ENCODE results near the gene LGMN. TPM values are rescaled to one million over a fixed set of nuclear protein-coding genes. Genes with fewer than 3 reads are reported as not detected.
A peak's percentile ranks its signal among the peaks of the same experiment; 100 is the strongest.
"Not testable (repeated sequence)": the region's sequence is repeated elsewhere in the genome, so short reads cannot be mapped to it uniquely, and the experiment has no call there.

LGMN gene
- total RNA-seq, 1 experiment from 2014 or later, result not detected

DNA sequence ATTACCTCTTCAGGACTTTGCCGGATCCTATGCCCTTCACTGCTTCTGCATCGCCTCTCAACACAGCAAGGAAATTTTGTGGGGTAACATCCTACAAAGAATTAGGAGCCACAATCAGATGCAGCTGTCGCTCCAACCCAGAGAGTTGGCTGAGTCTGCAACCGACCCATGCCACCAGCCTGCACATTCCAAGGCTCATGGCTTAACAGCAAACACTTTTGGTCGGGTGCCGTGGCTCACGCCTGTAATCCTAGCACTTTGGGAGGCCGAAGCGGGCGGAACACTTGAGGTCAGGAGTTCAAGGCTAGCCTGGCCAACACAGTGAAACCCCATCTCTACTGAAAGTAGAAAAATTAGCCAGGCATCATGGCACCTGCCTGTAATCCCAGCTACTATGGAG lies 32.3 kb downstream of the LGMN start:
- Histone ChIP-seq H3K4me2 (ENCODE audit: low read depth, low read length, poor library complexity, severe bottlenecking) (no peak overlapping the region), H3K4me1 (ENCODE audit: low read length) (no peaks in the 10 kb centered on the region), H3K9ac (ENCODE audit: low read length) (no peak overlapping the region), H2AFZ (ENCODE audit: low read length) (no peak overlapping the region), H3K27me3 (ENCODE audit: low read length) (no peaks in the 10 kb centered on the region), H3K9me3 (ENCODE audit: low read length) (no peaks in the 10 kb centered on the region), H3K27ac (ENCODE audit: low read length) (no peak overlapping the region), H3K4me3 (ENCODE audit: low read length) (no peak overlapping the region), H3K79me2 (ENCODE audit: low read length) (no peaks in the 10 kb centered on the region), H3K9me2 (replicated peaks; ENCODE audit: insufficient read depth, low read length) (no peaks in the 10 kb centered on the region), H4K20me1 (ENCODE audit: insufficient read depth, low read depth, low read length) (no peaks in the 10 kb centered on the region), H3K36me3 (ENCODE audit: insufficient read depth, low read length) (no peaks in the 10 kb centered on the region)
- DNase-seq, result no peak

DNA sequence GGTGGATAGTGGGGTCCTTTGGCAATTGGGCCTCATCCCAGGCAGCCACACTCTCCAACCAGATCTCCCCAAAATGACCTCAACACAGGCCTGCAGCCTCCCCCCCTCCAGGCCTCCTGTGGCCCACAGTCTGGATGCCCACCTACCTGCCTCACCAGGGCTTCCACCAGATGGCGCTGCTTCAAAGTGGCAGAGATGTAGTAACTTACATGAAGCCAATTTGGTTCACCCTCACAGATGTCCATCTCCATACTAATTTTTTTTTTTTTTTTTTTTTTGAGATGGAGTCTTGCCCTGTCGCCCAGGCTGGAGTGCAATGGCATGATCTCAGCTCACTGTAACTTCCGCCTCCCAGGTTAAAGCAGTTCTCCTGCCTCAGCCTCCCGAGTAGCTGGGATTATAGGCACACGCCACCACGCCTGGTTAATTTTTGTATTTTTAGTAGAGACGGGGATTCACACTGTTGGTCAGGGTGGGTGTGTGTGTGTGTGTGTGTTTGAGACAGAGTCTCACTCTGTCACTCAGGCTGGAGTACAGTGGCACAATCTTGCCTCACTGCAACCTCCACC lies 33.6 kb downstream of the LGMN start:
- not testable (repeated sequence) for H3K4me1 ChIP-seq (ENCODE audit: low read length); H2AFZ ChIP-seq (ENCODE audit: low read length); H3K9me3 ChIP-seq (ENCODE audit: low read length); H3K36me3 ChIP-seq (ENCODE audit: insufficient read depth, low read length); H3K27me3 ChIP-seq (ENCODE audit: low read length); H3K4me2 ChIP-seq (ENCODE audit: low read depth, low read length, poor library complexity, severe bottlenecking); H3K79me2 ChIP-seq (ENCODE audit: low read length); H3K27ac ChIP-seq (ENCODE audit: low read length); H3K9ac ChIP-seq (ENCODE audit: low read length); H4K20me1 ChIP-seq (ENCODE audit: insufficient read depth, low read depth, low read length); H3K9me2 ChIP-seq (replicated peaks; ENCODE audit: insufficient read depth, low read length); H3K4me3 ChIP-seq (ENCODE audit: low read length)
- peak; percentile 92 for DNase-seq

DNA sequence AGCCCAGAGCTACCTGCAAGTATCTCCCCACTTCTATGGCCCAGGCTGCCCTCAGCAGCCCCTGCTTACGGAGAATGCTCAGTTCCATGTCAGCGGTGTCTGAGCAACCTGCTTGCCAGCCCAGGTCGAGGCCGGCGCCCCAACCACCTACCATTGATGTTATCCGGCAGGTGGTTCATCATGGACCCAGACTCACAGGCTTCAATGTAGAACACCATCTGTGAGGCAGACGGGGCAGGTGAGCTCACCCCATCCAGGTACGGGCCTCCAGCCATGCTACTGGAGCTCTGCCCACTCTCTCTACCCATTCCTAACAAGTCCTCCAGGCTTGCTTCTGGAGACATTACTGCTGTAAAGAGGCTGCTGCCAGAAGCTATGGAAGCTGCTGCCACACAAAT lies 35.8 kb downstream of the LGMN start:
- no peaks in the 10 kb centered on the region for H3K9me3 ChIP-seq (ENCODE audit: low read length)
- no peak overlapping the region for H3K9ac ChIP-seq (ENCODE audit: low read length)
- no peaks in the 10 kb centered on the region for H3K36me3 ChIP-seq (ENCODE audit: insufficient read depth, low read length)
- H3K4me2 ChIP-seq (ENCODE audit: low read depth, low read length, poor library complexity, severe bottlenecking), result no peak overlapping the region
- H3K27me3 ChIP-seq (ENCODE audit: low read length), result no peaks in the 10 kb centered on the region
- DNase-seq, result no peak
- H3K9me2 ChIP-seq (replicated peaks; ENCODE audit: insufficient read depth, low read length), result no peaks in the 10 kb centered on the region
- no peak overlapping the region for H3K4me3 ChIP-seq (ENCODE audit: low read length)
- H3K4me1 ChIP-seq (ENCODE audit: low read length), result no peaks in the 10 kb centered on the region
- no peaks in the 10 kb centered on the region for H4K20me1 ChIP-seq (ENCODE audit: insufficient read depth, low read depth, low read length)
- H2AFZ ChIP-seq (ENCODE audit: low read length), result no peak overlapping the region
- H3K27ac ChIP-seq (ENCODE audit: low read length), result no peak overlapping the region
- H3K79me2 ChIP-seq (ENCODE audit: low read length), result no peaks in the 10 kb centered on the region

DNA sequence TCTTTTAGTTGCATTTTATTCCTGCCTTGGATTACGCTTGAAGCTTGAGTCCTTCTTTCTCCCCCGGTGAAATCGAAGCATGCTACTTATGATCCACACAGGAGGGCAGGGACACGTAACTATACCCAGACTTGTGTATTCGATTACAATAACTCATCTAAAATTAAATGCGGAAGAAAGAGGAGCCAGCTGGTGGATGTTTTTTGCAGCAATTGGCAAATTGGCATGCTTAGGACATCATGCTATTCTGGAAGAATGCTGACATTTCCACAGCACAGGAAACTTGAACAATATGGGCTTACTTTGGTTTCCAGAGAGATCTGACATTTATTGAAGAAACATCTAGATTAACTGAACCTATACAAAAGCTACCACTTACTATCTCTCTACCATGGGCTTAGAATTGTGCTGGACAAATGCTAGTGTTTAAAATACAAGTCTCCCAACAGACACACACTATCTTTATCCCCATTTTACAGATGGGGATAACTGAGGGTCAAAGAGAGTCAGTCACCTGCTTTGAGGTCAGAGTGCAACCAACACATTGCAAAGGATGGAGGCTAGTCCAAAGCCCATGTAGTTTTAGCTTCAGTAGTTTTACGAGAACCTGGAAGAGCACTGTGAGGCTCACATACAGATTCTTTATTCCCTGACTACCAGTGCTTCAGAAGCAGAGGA lies 36.3 kb downstream of the LGMN start:
- Histone ChIP-seq H3K36me3 (ENCODE audit: insufficient read depth, low read length) (no peaks in the 10 kb centered on the region), H3K4me2 (ENCODE audit: low read depth, low read length, poor library complexity, severe bottlenecking) (no peak overlapping the region), H3K9ac (ENCODE audit: low read length) (no peak overlapping the region), H3K4me1 (ENCODE audit: low read length) (no peaks in the 10 kb centered on the region), H3K9me3 (ENCODE audit: low read length) (no peaks in the 10 kb centered on the region), H3K9me2 (replicated peaks; ENCODE audit: insufficient read depth, low read length) (no peaks in the 10 kb centered on the region), H3K27ac (ENCODE audit: low read length) (no peak overlapping the region), H2AFZ (ENCODE audit: low read length) (no peak overlapping the region), H3K4me3 (ENCODE audit: low read length) (no peak overlapping the region), H3K79me2 (ENCODE audit: low read length) (no peaks in the 10 kb centered on the region), H3K27me3 (ENCODE audit: low read length) (no peaks in the 10 kb centered on the region), H4K20me1 (ENCODE audit: insufficient read depth, low read depth, low read length) (no peaks in the 10 kb centered on the region)
- no peak for DNase-seq

DNA sequence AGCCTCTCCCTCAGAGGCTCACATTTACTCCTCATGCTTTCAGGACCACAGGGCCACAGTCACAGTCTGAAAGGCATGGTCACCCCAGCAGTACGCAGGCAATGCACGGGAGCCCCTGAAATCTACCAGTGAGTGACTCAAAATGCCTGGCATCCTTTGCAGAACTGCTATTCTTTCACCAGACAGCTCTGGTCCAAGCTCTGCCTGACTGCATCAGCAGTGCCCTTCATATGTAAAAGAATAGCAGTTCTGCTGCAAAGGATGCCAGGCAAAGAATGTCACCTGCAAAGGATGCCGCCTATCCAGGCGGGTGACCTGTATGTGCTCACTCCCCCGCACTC lies 38.5 kb downstream of the LGMN start:
- Histone ChIP-seq H3K9me3 (ENCODE audit: low read length) (no peaks in the 10 kb centered on the region), H3K79me2 (ENCODE audit: low read length) (no peaks in the 10 kb centered on the region), H3K9me2 (replicated peaks; ENCODE audit: insufficient read depth, low read length) (no peaks in the 10 kb centered on the region), H3K4me2 (ENCODE audit: low read depth, low read length, poor library complexity, severe bottlenecking) (no peak overlapping the region), H3K4me3 (ENCODE audit: low read length) (no peak overlapping the region), H3K4me1 (ENCODE audit: low read length) (no peaks in the 10 kb centered on the region), H3K36me3 (ENCODE audit: insufficient read depth, low read length) (no peaks in the 10 kb centered on the region), H3K27me3 (ENCODE audit: low read length) (no peaks in the 10 kb centered on the region), H2AFZ (ENCODE audit: low read length) (no peak overlapping the region), H4K20me1 (ENCODE audit: insufficient read depth, low read depth, low read length) (no peaks in the 10 kb centered on the region), H3K9ac (ENCODE audit: low read length) (no peak overlapping the region), H3K27ac (ENCODE audit: low read length) (no peak overlapping the region)
- no peak for DNase-seq

DNA sequence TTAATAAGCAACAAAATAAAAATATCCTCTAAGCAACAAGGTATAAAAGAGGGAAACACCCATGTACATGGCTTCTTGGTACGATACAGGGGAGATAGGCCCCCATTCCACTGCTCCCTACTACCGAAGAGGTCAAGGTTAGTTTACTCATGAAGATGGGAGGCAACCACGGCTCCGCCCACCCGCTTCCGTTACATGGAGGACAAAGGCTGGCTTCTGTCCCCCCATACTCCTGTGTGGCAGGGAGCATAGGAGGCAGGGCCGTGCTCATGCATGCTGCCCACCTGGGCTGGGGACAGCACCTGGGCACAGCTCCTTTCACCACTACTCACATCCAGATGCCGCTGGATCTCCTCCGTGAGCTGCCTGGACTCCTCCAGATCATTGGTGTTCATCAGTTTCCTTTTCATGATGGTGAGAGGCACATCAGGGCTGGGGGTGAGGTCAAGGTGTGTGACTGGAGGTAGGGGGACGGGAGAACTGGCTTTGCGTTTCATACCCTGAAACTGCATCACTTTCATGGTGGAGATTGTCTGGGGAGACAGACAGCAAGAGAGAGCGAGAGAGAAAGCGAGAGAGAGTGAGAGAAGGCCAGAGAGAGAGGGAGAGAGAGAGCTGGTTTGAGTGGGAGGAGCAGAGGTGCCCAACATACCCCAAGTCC lies 39.0 kb downstream of the LGMN start:
- H3K9ac ChIP-seq (ENCODE audit: low read length), result no peak overlapping the region
- no peaks in the 10 kb centered on the region for H3K79me2 ChIP-seq (ENCODE audit: low read length)
- no peak overlapping the region for H3K4me2 ChIP-seq (ENCODE audit: low read depth, low read length, poor library complexity, severe bottlenecking)
- no peaks in the 10 kb centered on the region for H3K9me2 ChIP-seq (replicated peaks; ENCODE audit: insufficient read depth, low read length)
- no peak overlapping the region for H2AFZ ChIP-seq (ENCODE audit: low read length)
- H3K27me3 ChIP-seq (ENCODE audit: low read length), result no peaks in the 10 kb centered on the region
- no peak overlapping the region for H3K27ac ChIP-seq (ENCODE audit: low read length)
- H3K9me3 ChIP-seq (ENCODE audit: low read length), result no peaks in the 10 kb centered on the region
- no peaks in the 10 kb centered on the region for H3K36me3 ChIP-seq (ENCODE audit: insufficient read depth, low read length)
- H3K4me3 ChIP-seq (ENCODE audit: low read length), result no peak overlapping the region
- no peaks in the 10 kb centered on the region for H4K20me1 ChIP-seq (ENCODE audit: insufficient read depth, low read depth, low read length)
- no peaks in the 10 kb centered on the region for H3K4me1 ChIP-seq (ENCODE audit: low read length)
- no peak for DNase-seq

DNA sequence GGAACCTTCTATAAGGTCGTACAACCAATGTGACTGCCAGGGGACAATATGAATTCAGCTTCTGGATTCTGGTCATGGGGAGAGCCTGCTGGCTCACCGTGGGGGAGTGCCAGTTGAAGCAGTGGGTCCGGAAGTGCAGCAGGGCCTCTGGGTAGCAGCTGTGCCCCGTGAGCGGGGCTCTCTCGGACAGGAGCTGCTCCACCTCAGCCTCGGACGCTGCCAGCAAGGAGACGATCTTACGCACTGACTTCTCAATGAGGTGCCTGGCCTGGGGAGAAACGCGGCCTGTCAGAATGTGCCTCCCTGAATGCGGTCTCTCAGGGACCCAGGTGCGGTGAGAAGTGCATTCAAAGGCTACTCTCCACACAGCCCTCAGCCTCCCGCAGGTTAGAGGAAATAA lies 42.0 kb downstream of the LGMN start:
- no peaks in the 10 kb centered on the region for H3K9me3 ChIP-seq (ENCODE audit: low read length)
- H4K20me1 ChIP-seq (ENCODE audit: insufficient read depth, low read depth, low read length), result no peaks in the 10 kb centered on the region
- H2AFZ ChIP-seq (ENCODE audit: low read length), result no peak overlapping the region
- H3K9ac ChIP-seq (ENCODE audit: low read length), result no peak overlapping the region
- H3K4me1 ChIP-seq (ENCODE audit: low read length), result no peaks in the 10 kb centered on the region
- H3K4me2 ChIP-seq (ENCODE audit: low read depth, low read length, poor library complexity, severe bottlenecking), result no peak overlapping the region
- no peaks in the 10 kb centered on the region for H3K9me2 ChIP-seq (replicated peaks; ENCODE audit: insufficient read depth, low read length)
- H3K4me3 ChIP-seq (ENCODE audit: low read length), result no peak overlapping the region
- H3K79me2 ChIP-seq (ENCODE audit: low read length), result no peaks in the 10 kb centered on the region
- DNase-seq, result no peak
- H3K27ac ChIP-seq (ENCODE audit: low read length), result no peak overlapping the region
- no peaks in the 10 kb centered on the region for H3K27me3 ChIP-seq (ENCODE audit: low read length)
- H3K36me3 ChIP-seq (ENCODE audit: insufficient read depth, low read length), result no peaks in the 10 kb centered on the region

DNA sequence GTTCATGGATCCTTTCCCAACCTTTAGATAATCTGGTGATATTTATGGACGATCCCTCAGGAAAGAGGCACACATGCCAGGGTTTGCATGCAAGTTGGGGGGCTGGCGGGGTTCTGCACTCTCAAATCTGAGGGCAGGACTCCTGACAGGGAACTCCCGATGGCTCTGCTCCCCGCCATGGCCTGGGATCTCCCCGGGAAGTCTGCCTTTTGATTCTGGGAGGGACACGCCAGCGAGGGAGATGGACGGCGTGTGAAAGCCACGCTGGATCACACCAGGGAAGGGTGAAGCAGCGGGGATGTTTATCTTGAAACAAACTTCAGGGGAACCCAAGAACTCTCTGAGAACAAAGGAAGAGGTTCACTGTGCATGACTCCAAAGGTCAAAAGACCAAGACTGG lies 43.6 kb downstream of the LGMN start:
- H3K79me2 ChIP-seq (ENCODE audit: low read length), result no peaks in the 10 kb centered on the region
- H3K4me1 ChIP-seq (ENCODE audit: low read length), result no peaks in the 10 kb centered on the region
- no peaks in the 10 kb centered on the region for H3K36me3 ChIP-seq (ENCODE audit: insufficient read depth, low read length)
- no peak overlapping the region for H2AFZ ChIP-seq (ENCODE audit: low read length)
- H3K9ac ChIP-seq (ENCODE audit: low read length), result no peak overlapping the region
- H3K9me2 ChIP-seq (replicated peaks; ENCODE audit: insufficient read depth, low read length), result no peaks in the 10 kb centered on the region
- no peaks in the 10 kb centered on the region for H3K27me3 ChIP-seq (ENCODE audit: low read length)
- H4K20me1 ChIP-seq (ENCODE audit: insufficient read depth, low read depth, low read length), result no peaks in the 10 kb centered on the region
- H3K9me3 ChIP-seq (ENCODE audit: low read length), result no peaks in the 10 kb centered on the region
- DNase-seq, result no peak
- H3K4me3 ChIP-seq (ENCODE audit: low read length), result no peak overlapping the region
- H3K27ac ChIP-seq (ENCODE audit: low read length), result no peak overlapping the region
- H3K4me2 ChIP-seq (ENCODE audit: low read depth, low read length, poor library complexity, severe bottlenecking), result no peak overlapping the region
